Mesodermal cell (in vitro differentiated cells): ENCODE data around the gene LIMS2.

Experiments
- H3K27ac ChIP-seq: 2 replicates; pipeline ENCODE4 v1.7.0; 2013; ENCODE audit warnings: mild to moderate bottlenecking, low read depth, low read length, moderate library complexity; ENCODE audit not compliant: severe bottlenecking
- H3K36me3 ChIP-seq: 2 replicates; pipeline ENCODE4 v1.7.1; 2013; ENCODE audit warnings: mild to moderate bottlenecking, low read length, moderate library complexity; ENCODE audit not compliant: control insufficient read depth, insufficient read depth
- H3K4me1 ChIP-seq: one replicate; pipeline ENCODE4 v1.7.1; 2013; ENCODE audit warnings: mild to moderate bottlenecking, low read length; ENCODE audit not compliant: insufficient read depth, control insufficient read depth, poor library complexity, severe bottlenecking
- H3K4me3 ChIP-seq: 2 replicates; pipeline ENCODE4 v1.7.0; 2013; ENCODE audit warnings: low read length, control low read depth, mild to moderate bottlenecking; ENCODE audit not compliant: insufficient read depth, poor library complexity, severe bottlenecking; ENCODE audit errors: extremely low read depth
- H3K9me3 ChIP-seq: 2 replicates; pipeline ENCODE4 v1.7.1; 2013; ENCODE audit warnings: mild to moderate bottlenecking, low read length, moderate library complexity; ENCODE audit not compliant: control insufficient read depth
- WGBS, 2 experiments: methylation state at CpG; one replicate each; pipeline ENCODE4 v1.1.5; 2013; ENCODE audit warnings: missing lambda C conversion rate in 2 of 2; ENCODE audit not compliant: insufficient coverage in 2 of 2; 5-methylcytosine and 5-hydroxymethylcytosine counted together

LIMS2 gene

DNA sequence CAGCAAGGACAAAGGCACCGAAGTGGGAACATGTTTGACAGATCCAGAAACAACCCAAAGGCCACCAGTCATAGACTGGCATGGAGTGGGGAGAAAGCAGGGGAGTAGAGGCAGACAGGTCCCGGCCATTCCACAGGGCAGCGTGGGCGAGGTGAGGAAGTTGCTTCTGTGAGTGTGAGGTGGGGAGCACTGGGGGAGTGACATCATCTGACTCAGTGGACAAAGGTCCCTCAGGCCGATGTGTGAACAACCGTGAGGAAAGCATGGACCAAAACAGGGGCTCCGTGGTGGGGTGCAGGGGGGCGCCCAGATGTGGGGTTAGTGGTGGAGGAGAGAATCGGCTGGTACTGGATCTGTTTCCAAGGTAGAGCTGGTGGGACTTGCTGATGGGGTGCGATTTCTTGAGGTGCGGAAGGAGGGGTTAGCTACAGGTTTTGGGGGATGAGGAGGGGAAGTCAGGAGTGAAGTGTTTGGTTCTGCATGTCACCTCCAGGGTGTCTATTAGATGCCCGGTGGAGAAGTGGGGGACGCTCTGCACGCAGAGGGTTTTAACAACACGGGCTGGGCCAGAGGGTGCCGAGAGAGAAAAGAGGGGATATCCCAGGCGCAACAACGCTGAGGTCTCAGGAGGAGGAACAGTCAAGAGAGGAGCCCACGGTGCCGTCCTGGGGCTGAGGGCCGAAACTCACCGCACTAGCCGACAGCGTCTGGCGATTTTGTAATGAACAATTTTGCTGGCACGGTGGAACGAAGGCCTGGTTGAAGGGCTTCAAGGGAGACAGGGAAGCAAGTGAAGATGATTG lies 23.4 kb upstream of the LIMS2 start:
- Histone ChIP-seq H3K36me3 (peaks cover 14% of the 10 kb centered on the region), H3K4me1 (peaks cover 5% of the 10 kb centered on the region), H3K4me3 (no peak overlapping the region), H3K9me3 (no peaks in the 10 kb centered on the region), H3K27ac (no peak overlapping the region)
- 92 to 95% methylated on average over 26 to 27 of the region's 27 CpGs for WGBS, 2 experiments

- WGBS, 2 experiments, result 91 to 93% methylated on average over 15 to 21 of the region's 21 CpGs
- H3K4me1 ChIP-seq, result peaks cover 5% of the 10 kb centered on the region
- no peaks in the 10 kb centered on the region for H3K9me3 ChIP-seq
- no peak overlapping the region for H3K27ac ChIP-seq
- H3K36me3 ChIP-seq, result peaks cover 3% of the 10 kb centered on the region
- H3K4me3 ChIP-seq, result no peak overlapping the region
These were observed 22.3 kb upstream of the LIMS2 start for GRCh38 chr2:127697482-127698180.

GRCh38 chr2:127695491-127696472 lies 20.5 kb upstream of the LIMS2 start:
- Histone ChIP-seq H3K36me3 (no peaks in the 10 kb centered on the region), H3K4me1 (peaks cover 4% of the 10 kb centered on the region), H3K27ac (no peak overlapping the region), H3K4me3 (peak overlapping the region; percentile 5), H3K9me3 (peaks cover 9% of the 10 kb centered on the region)
- WGBS, 2 experiments, result 75 to 79% methylated on average over 40 to 47 of the region's 52 CpGs

DNA sequence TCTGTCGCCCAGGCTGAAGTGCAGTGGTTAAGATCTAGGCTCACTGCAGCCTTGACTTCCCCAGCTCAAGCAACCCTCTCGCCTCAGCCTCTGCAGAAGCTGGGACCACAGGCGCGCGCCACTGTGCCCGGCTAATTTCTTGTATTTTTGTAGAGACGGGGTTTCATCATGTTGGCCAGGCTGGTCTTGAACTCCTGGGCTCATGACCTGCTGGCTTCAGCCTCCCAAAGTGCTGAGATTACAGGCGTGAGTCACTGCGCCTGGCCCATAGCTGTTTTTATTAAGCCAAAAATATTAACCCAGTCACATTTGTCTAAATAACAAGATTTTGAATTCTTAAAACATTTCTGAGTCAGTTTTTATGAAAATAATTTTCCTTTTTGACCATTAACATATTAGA lies 19.7 kb upstream of the LIMS2 start:
- Histone ChIP-seq H3K27ac (no peak overlapping the region), H3K4me1 (no peaks in the 10 kb centered on the region), H3K4me3 (no peak overlapping the region), H3K36me3 (no peaks in the 10 kb centered on the region), H3K9me3 (peaks cover 17% of the 10 kb centered on the region)
- WGBS, 2 experiments, result 85 to 88% methylated on average over 6 to 9 of the region's 9 CpGs

GRCh38 chr2:127690696-127691095 lies 15.4 kb upstream of the LIMS2 start:
- H3K4me1 ChIP-seq, result no peaks in the 10 kb centered on the region
- H3K9me3 ChIP-seq, result peaks cover 20% of the 10 kb centered on the region
- no peak overlapping the region for H3K27ac ChIP-seq
- H3K4me3 ChIP-seq, result no peak overlapping the region
- no peaks in the 10 kb centered on the region for H3K36me3 ChIP-seq
- 70 to 92% methylated on average over 1 to 2 of the region's 2 CpGs for WGBS, 2 experiments

GRCh38 chr2:127688405-127688804 lies 13.1 kb upstream of the LIMS2 start:
- Histone ChIP-seq H3K4me1 (peaks cover 7% of the 10 kb centered on the region), H3K27ac (no peak overlapping the region), H3K36me3 (no peaks in the 10 kb centered on the region), H3K4me3 (no peak overlapping the region), H3K9me3 (peaks cover 20% of the 10 kb centered on the region)
- no CpG with 5 or more reads among the region's 1 CpG for WGBS, 2 experiments

- Histone ChIP-seq H3K36me3 (no peaks in the 10 kb centered on the region), H3K9me3 (peaks cover 9% of the 10 kb centered on the region), H3K4me3 (no peak overlapping the region), H3K4me1 (peaks cover 11% of the 10 kb centered on the region), H3K27ac (no peak overlapping the region)
- 83 to 86% methylated on average over 6 to 8 of the region's 8 CpGs for WGBS, 2 experiments
These were observed 10.2 kb upstream of the LIMS2 start for GRCh38 chr2:127685410-127686080.

DNA sequence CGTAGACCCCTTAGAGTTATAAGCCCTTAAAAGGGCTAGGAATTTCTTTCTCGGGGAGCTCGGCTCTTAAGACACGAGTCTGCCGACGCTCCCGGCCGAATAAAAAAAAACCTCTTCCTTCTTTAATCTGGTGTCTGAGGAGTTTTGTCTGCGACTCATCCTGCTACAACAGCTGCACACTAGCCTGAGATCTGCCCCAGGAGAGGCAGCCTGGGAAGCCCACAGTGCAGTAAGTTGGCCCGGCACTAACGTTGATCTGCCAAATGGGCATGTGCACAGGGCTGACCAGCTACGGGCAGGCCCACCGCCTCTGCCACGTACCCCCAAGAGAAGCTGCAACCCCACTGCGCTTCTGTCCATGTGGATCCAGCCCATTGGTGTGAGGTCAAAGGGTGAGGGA lies 8.4 kb upstream of the LIMS2 start:
- Histone ChIP-seq H3K9me3 (no peaks in the 10 kb centered on the region), H3K36me3 (no peaks in the 10 kb centered on the region), H3K4me3 (no peak overlapping the region), H3K27ac (no peak overlapping the region), H3K4me1 (peaks cover 11% of the 10 kb centered on the region)
- 93 to 94% methylated on average over 9 to 11 of the region's 15 CpGs for WGBS, 2 experiments

DNA sequence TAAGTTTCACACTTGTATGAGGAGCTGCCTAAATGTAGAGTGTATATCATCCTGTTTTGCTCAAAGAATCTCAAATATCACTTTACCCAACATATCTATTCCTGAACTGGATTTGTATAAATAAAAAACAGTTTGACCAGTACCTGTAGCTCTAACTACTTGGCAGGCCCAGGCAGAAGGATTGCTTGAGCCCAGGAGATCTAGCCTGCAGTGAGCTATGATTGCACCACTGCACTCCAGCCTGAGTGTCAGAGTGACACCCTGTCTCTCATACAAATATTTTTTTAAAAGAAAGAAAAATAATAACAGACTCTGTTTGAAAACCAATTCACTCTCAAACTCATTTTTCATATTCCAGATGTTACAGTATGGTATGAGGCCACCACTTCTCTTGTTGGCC lies 7.7 kb upstream of the LIMS2 start:
- H3K27ac ChIP-seq, result no peak overlapping the region
- peaks cover 11% of the 10 kb centered on the region for H3K4me1 ChIP-seq
- H3K36me3 ChIP-seq, result no peaks in the 10 kb centered on the region
- no peak overlapping the region for H3K4me3 ChIP-seq
- H3K9me3 ChIP-seq, result no peaks in the 10 kb centered on the region
